ENCODE data around the gene EDEM1. TPM values are rescaled to one million over a fixed set of nuclear protein-coding genes. Genes with fewer than 3 reads are reported as not detected.
A peak's percentile ranks its signal among the peaks of the same experiment; 100 is the strongest.

EDEM1 gene
- polyA plus RNA-seq, 2 donors: 5.8 to 9.0 TPM

GRCh38 chr3:5194801-5195509 lies 7.4 kb downstream of the EDEM1 start:
- Histone ChIP-seq H3K27me3 (ENCODE audit: control insufficient read depth in 1 of 2, insufficient read depth in 2 of 2, low read length in 2 of 2) (no peaks in the 10 kb centered on the region), H3K9me3 (ENCODE audit: control insufficient read depth in 2 of 2, insufficient read depth in 1 of 2, low read depth in 1 of 2, low read length in 1 of 2) (no peaks in the 10 kb centered on the region), H3K36me3 (ENCODE audit: control insufficient read depth in 2 of 2, insufficient read depth in 2 of 2, low read length in 1 of 2) (peaks cover 0 to 2% of the 10 kb centered on the region in 2 donors), H3K27ac (ENCODE audit: low read depth in 2 of 2, low read length in 1 of 2) (peak overlapping the region in 1 of 2 donors; percentile 68), H3K4me3 (ENCODE audit: low read depth in 1 of 2, low read length in 2 of 2) (no peak overlapping the region), H3K4me1 (ENCODE audit: control insufficient read depth in 2 of 2, insufficient read depth in 2 of 2, low read length in 1 of 2) (peaks cover 0 to 7% of the 10 kb centered on the region in 2 donors)
- 47 to 59% methylated on average over 2 of the region's 2 CpGs for WGBS, 2 donors

- no peaks in the 10 kb centered on the region for H3K27me3 ChIP-seq (ENCODE audit: control insufficient read depth in 1 of 2, insufficient read depth in 2 of 2, low read length in 2 of 2)
- peaks cover 0 to 2% of the 10 kb centered on the region in 2 donors for H3K36me3 ChIP-seq (ENCODE audit: control insufficient read depth in 2 of 2, insufficient read depth in 2 of 2, low read length in 1 of 2)
- peak overlapping the region; percentile 88 to 96 for H3K27ac ChIP-seq (ENCODE audit: low read depth in 2 of 2, low read length in 1 of 2)
- peaks cover 0 to 7% of the 10 kb centered on the region in 2 donors for H3K4me1 ChIP-seq (ENCODE audit: control insufficient read depth in 2 of 2, insufficient read depth in 2 of 2, low read length in 1 of 2)
- no peak overlapping the region for H3K4me3 ChIP-seq (ENCODE audit: low read depth in 1 of 2, low read length in 2 of 2)
- H3K9me3 ChIP-seq (ENCODE audit: control insufficient read depth in 2 of 2, insufficient read depth in 1 of 2, low read depth in 1 of 2, low read length in 1 of 2): no peaks in the 10 kb centered on the region
- 50 to 55% methylated on average over 2 of the region's 2 CpGs for WGBS, 2 donors
Observed at GRCh38 chr3:5195605-5196004, 8.1 kb downstream of the EDEM1 start.

DNA sequence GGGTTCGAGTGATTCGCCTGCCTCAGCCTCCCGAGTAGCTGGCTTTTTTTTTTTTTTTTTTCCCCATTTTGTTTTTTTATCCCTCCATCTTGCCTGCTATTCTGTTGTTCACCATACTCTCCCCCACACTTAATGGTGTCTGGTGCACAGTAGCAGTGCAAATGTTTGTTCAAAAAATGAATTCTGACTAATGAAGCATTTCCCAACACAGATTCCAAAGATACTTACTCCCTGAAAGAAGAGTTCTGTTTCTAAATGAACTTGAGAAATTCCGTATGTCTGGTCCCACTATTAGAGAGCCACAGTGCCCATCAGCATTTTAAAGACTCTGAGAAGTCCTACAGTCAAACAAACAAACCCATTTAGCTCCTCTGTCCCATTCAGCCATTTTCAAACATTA lies 9.5 kb downstream of the EDEM1 start:
- H3K4me3 ChIP-seq (ENCODE audit: low read depth in 1 of 2, low read length in 2 of 2): peak overlapping the region in 1 of 2 donors; percentile 7

DNA sequence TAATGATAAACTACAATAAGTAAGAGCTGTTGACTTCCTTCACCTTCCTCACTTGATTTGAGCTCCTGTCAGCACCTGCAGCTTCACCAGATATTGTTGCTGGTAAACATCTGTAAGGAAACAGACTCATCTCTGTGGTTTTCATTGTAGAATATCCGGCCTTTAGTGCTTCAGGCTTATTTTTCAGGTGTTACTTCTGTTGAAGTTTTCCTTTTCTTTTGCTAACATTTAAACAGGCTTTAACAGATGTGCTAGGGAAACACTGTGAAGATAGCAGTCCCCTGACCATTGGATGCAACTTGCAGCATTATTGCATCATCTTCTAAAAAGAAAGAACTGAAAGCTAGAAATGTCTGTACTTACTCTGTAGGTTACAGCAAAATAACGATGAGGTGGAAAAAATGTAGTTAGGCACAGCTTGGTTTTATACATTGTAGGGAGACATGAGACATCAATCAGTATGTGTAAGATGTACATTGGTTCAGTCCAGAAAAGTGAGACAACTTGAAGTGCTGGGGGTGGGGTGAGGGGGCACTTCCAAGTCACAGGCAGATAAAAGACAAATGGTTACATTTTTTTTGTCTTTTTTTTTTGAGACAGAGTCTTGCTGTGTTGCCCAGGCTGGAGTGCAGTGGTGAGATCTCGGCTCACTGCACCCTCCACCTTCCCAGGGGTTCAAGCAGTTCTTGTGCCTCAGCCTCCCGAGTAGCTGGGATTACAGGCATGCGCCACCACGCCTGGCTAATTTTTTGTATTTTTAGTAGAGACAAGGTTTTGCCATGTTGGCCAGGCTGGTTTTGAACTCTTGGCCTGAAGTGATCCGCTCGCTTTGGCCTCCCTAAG lies 10.2 kb downstream of the EDEM1 start:
- Histone ChIP-seq H3K27ac (ENCODE audit: low read depth in 2 of 2, low read length in 1 of 2) (peak overlapping the region; percentile 91 to 96), H3K36me3 (ENCODE audit: control insufficient read depth in 2 of 2, insufficient read depth in 2 of 2, low read length in 1 of 2) (peaks cover 0 to 2% of the 10 kb centered on the region in 2 donors), H3K9me3 (ENCODE audit: control insufficient read depth in 2 of 2, insufficient read depth in 1 of 2, low read depth in 1 of 2, low read length in 1 of 2) (no peaks in the 10 kb centered on the region), H3K4me1 (ENCODE audit: control insufficient read depth in 2 of 2, insufficient read depth in 2 of 2, low read length in 1 of 2) (peaks cover 0 to 7% of the 10 kb centered on the region in 2 donors), H3K27me3 (ENCODE audit: control insufficient read depth in 1 of 2, insufficient read depth in 2 of 2, low read length in 2 of 2) (no peaks in the 10 kb centered on the region), H3K4me3 (ENCODE audit: low read depth in 1 of 2, low read length in 2 of 2) (no peak overlapping the region)
- WGBS, 2 donors: 82 to 85% methylated on average over 8 of the region's 8 CpGs

More for the DNA sequence above, 9.5 kb downstream of the EDEM1 start:
- H3K27ac ChIP-seq (ENCODE audit: low read depth in 2 of 2, low read length in 1 of 2): peak overlapping the region; percentile 91 to 96
- H3K4me1 ChIP-seq (ENCODE audit: control insufficient read depth in 2 of 2, insufficient read depth in 2 of 2, low read length in 1 of 2): peaks cover 0 to 7% of the 10 kb centered on the region in 2 donors
- H3K9me3 ChIP-seq (ENCODE audit: control insufficient read depth in 2 of 2, insufficient read depth in 1 of 2, low read depth in 1 of 2, low read length in 1 of 2): no peaks in the 10 kb centered on the region
- 57 to 74% methylated on average over 4 of the region's 4 CpGs for WGBS, 2 donors
- no peaks in the 10 kb centered on the region for H3K27me3 ChIP-seq (ENCODE audit: control insufficient read depth in 1 of 2, insufficient read depth in 2 of 2, low read length in 2 of 2)
- H3K36me3 ChIP-seq (ENCODE audit: control insufficient read depth in 2 of 2, insufficient read depth in 2 of 2, low read length in 1 of 2): peaks cover 0 to 2% of the 10 kb centered on the region in 2 donors

DNA sequence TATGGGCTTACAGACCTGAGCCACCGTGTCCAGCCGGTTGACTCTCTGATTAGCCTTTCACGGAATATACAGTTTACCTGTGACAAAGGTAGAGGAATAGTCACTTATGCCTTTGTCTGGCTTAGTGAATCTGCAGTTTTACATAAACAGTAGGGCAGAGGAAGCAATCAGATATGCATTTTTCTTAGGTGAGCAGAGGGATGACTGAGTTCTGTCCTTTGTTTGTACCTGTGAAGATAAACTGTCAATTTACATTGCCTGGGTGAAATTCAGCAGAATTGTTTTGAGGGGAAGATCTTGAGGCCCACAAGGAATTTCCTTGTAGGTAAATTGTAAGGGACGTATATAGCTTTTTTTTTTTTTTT lies 10.8 kb downstream of the EDEM1 start:
- Histone ChIP-seq H3K4me3 (ENCODE audit: low read depth in 1 of 2, low read length in 2 of 2) (no peak overlapping the region), H3K4me1 (ENCODE audit: control insufficient read depth in 2 of 2, insufficient read depth in 2 of 2, low read length in 1 of 2) (peaks cover 0 to 4% of the 10 kb centered on the region in 2 donors), H3K36me3 (ENCODE audit: control insufficient read depth in 2 of 2, insufficient read depth in 2 of 2, low read length in 1 of 2) (peaks cover 0 to 4% of the 10 kb centered on the region in 2 donors), H3K9me3 (ENCODE audit: control insufficient read depth in 2 of 2, insufficient read depth in 1 of 2, low read depth in 1 of 2, low read length in 1 of 2) (no peaks in the 10 kb centered on the region), H3K27me3 (ENCODE audit: control insufficient read depth in 1 of 2, insufficient read depth in 2 of 2, low read length in 2 of 2) (no peaks in the 10 kb centered on the region), H3K27ac (ENCODE audit: low read depth in 2 of 2, low read length in 1 of 2) (peak overlapping the region in 1 of 2 donors; percentile 40)
- 89 to 93% methylated on average over 4 of the region's 4 CpGs for WGBS, 2 donors

DNA sequence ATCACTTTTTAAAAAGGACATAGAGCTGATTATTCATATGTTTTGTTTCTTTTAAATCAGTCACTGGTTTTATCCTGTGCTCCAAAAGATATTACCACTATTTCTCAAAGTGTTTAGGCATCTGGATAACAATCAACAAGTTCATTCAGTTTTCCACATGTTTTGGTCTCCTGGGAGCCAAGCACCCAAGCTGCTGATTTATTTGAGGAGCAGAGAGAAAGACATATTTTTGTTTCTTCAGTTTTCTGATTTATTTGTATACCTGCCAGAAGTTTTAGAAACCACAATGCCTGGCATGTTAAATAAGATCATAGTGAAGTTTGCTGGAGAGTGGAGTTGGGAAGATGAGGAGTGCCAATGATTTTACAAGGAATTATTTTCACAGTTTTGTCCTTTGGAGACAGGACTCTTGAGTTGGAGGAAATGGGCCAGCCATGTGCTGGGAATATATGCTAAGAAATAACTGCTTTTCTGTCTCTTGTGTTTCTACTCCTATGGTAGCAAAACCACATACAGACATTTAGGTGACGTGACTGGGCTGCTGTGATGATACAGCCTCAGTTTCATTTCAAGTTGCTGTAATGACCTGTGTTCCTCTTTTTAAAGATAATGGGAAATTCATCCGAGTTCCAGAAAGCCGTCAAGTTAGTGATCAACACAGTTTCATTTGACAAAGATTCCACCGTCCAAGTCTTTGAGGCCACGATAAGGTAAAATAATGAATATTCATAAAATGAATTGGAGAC lies 11.7 kb downstream of the EDEM1 start:
- Histone ChIP-seq H3K27ac (ENCODE audit: low read depth in 2 of 2, low read length in 1 of 2) (peak overlapping the region in 1 of 2 donors; percentile 14), H3K9me3 (ENCODE audit: control insufficient read depth in 2 of 2, insufficient read depth in 1 of 2, low read depth in 1 of 2, low read length in 1 of 2) (no peaks in the 10 kb centered on the region), H3K4me3 (ENCODE audit: low read depth in 1 of 2, low read length in 2 of 2) (no peak overlapping the region), H3K36me3 (ENCODE audit: control insufficient read depth in 2 of 2, insufficient read depth in 2 of 2, low read length in 1 of 2) (peaks cover 0 to 5% of the 10 kb centered on the region in 2 donors), H3K4me1 (ENCODE audit: control insufficient read depth in 2 of 2, insufficient read depth in 2 of 2, low read length in 1 of 2) (peaks cover 0 to 4% of the 10 kb centered on the region in 2 donors), H3K27me3 (ENCODE audit: control insufficient read depth in 1 of 2, insufficient read depth in 2 of 2, low read length in 2 of 2) (no peaks in the 10 kb centered on the region)
- WGBS, 2 donors: 65 to 68% methylated on average over 5 of the region's 5 CpGs

DNA sequence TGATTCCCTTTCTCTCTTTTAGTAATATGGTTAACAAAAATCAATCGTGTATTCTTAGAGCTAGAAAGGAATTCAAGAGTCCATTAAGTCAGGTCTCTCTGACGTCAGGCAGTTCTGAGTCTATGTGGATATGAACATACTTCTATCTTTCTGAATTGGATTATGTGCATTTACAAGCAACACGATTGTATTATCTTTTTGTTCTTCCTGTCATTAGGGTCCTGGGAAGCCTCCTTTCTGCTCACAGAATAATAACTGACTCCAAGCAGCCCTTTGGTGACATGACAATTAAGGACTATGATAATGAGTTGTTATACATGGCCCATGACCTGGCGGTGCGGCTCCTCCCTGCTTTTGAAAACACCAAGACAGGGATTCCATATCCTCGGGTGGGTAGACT lies 14.0 kb downstream of the EDEM1 start:
- Histone ChIP-seq H3K27ac (ENCODE audit: low read depth in 2 of 2, low read length in 1 of 2) (no peak overlapping the region), H3K27me3 (ENCODE audit: control insufficient read depth in 1 of 2, insufficient read depth in 2 of 2, low read length in 2 of 2) (no peaks in the 10 kb centered on the region), H3K36me3 (ENCODE audit: control insufficient read depth in 2 of 2, insufficient read depth in 2 of 2, low read length in 1 of 2) (peaks cover 6 to 18% of the 10 kb centered on the region in 2 donors), H3K4me1 (ENCODE audit: control insufficient read depth in 2 of 2, insufficient read depth in 2 of 2, low read length in 1 of 2) (no peaks in the 10 kb centered on the region), H3K9me3 (ENCODE audit: control insufficient read depth in 2 of 2, insufficient read depth in 1 of 2, low read depth in 1 of 2, low read length in 1 of 2) (no peaks in the 10 kb centered on the region), H3K4me3 (ENCODE audit: low read depth in 1 of 2, low read length in 2 of 2) (no peak overlapping the region)
- WGBS, 2 donors: 88 to 89% methylated on average over 6 of the region's 6 CpGs

GRCh38 chr3:5202222-5202621 lies 14.7 kb downstream of the EDEM1 start:
- Histone ChIP-seq H3K4me3 (ENCODE audit: low read depth in 1 of 2, low read length in 2 of 2) (no peak overlapping the region), H3K27me3 (ENCODE audit: control insufficient read depth in 1 of 2, insufficient read depth in 2 of 2, low read length in 2 of 2) (no peaks in the 10 kb centered on the region), H3K4me1 (ENCODE audit: control insufficient read depth in 2 of 2, insufficient read depth in 2 of 2, low read length in 1 of 2) (no peaks in the 10 kb centered on the region), H3K36me3 (ENCODE audit: control insufficient read depth in 2 of 2, insufficient read depth in 2 of 2, low read length in 1 of 2) (peaks cover 6 to 22% of the 10 kb centered on the region in 2 donors), H3K9me3 (ENCODE audit: control insufficient read depth in 2 of 2, insufficient read depth in 1 of 2, low read depth in 1 of 2, low read length in 1 of 2) (no peaks in the 10 kb centered on the region), H3K27ac (ENCODE audit: low read depth in 2 of 2, low read length in 1 of 2) (no peak overlapping the region)
- WGBS, 2 donors: 92 to 96% methylated on average over 2 of the region's 2 CpGs

- Histone ChIP-seq H3K4me3 (ENCODE audit: low read depth in 1 of 2, low read length in 2 of 2) (no peak overlapping the region), H3K4me1 (ENCODE audit: control insufficient read depth in 2 of 2, insufficient read depth in 2 of 2, low read length in 1 of 2) (no peaks in the 10 kb centered on the region), H3K27me3 (ENCODE audit: control insufficient read depth in 1 of 2, insufficient read depth in 2 of 2, low read length in 2 of 2) (no peaks in the 10 kb centered on the region), H3K36me3 (ENCODE audit: control insufficient read depth in 2 of 2, insufficient read depth in 2 of 2, low read length in 1 of 2) (peaks cover 10 to 31% of the 10 kb centered on the region in 2 donors), H3K9me3 (ENCODE audit: control insufficient read depth in 2 of 2, insufficient read depth in 1 of 2, low read depth in 1 of 2, low read length in 1 of 2) (no peaks in the 10 kb centered on the region), H3K27ac (ENCODE audit: low read depth in 2 of 2, low read length in 1 of 2) (no peak overlapping the region)
- WGBS, 2 donors: 78 to 81% methylated on average over 7 of the region's 7 CpGs
Observed at GRCh38 chr3:5205165-5205941, 17.8 kb downstream of the EDEM1 start.

Measured in esophagus (tissue), 2 donors.